NCI-H128 (cell line): ENCODE results near the gene BMP8A.
"Not testable (repeated sequence)": the region's sequence is repeated elsewhere in the genome, so short reads cannot be mapped to it uniquely, and the experiment has no call there.

Source experiments
- DNase-seq: peaks from one replicate; lab custom pipeline; 2025; ENCODE audit not compliant: unreplicated experiment; lab: John Stamatoyannopoulos, UW

Gene BMP8A

GRCh38 chr1:39525366-39526165 lies 34.1 kb downstream of the BMP8A start:
- DNase-seq: no peak

GRCh38 chr1:39526466-39527189 lies 35.2 kb downstream of the BMP8A start:
- DNase-seq: no peak

GRCh38 chr1:39527190-39527579 lies 35.7 kb downstream of the BMP8A start:
- not testable (repeated sequence) for DNase-seq

- DNase-seq: no peak
These were observed 36.6 kb downstream of the BMP8A start for GRCh38 chr1:39528082-39528481.

- DNase-seq: no peak
These were observed 38.6 kb downstream of the BMP8A start for GRCh38 chr1:39529901-39530535.

- no peak for DNase-seq
These were observed 40.1 kb downstream of the BMP8A start for GRCh38 chr1:39531526-39531925.

- no peak for DNase-seq
These were observed 42.0 kb downstream of the BMP8A start for GRCh38 chr1:39533442-39533841.

- no peak for DNase-seq
These were observed 47.3 kb downstream of the BMP8A start for GRCh38 chr1:39538531-39539251.

- peak; percentile 33 for DNase-seq
These were observed 47.9 kb downstream of the BMP8A start for GRCh38 chr1:39539252-39539790.

- DNase-seq: no peak
These were observed 49.1 kb downstream of the BMP8A start for GRCh38 chr1:39540504-39541031.

- DNase-seq: no peak
These were observed 51.5 kb downstream of the BMP8A start for GRCh38 chr1:39542924-39543323.

- no peak for DNase-seq
These were observed 52.9 kb downstream of the BMP8A start for GRCh38 chr1:39544327-39544726.

- no peak for DNase-seq
These were observed 54.1 kb downstream of the BMP8A start for GRCh38 chr1:39545531-39545930.

- DNase-seq: no peak
These were observed 62.8 kb downstream of the BMP8A start for GRCh38 chr1:39554277-39554676.

- DNase-seq: no peak
These were observed 69.8 kb downstream of the BMP8A start for GRCh38 chr1:39561279-39561678.

GRCh38 chr1:39562886-39563285 lies 71.5 kb downstream of the BMP8A start:
- no peak for DNase-seq

GRCh38 chr1:39563669-39564068 lies 72.2 kb downstream of the BMP8A start:
- no peak for DNase-seq

GRCh38 chr1:39564340-39564739 lies 72.9 kb downstream of the BMP8A start:
- DNase-seq: no peak

- DNase-seq: no peak
These were observed 73.5 kb downstream of the BMP8A start for GRCh38 chr1:39564941-39565340.

GRCh38 chr1:39566441-39567137 lies 75.2 kb downstream of the BMP8A start:
- no peak for DNase-seq
